Stimulated activated CD8-positive, alpha-beta memory T cell treated with anti-CD3 and anti-CD28 coated beads, Interleukin-4, amount 100 ng/mL, for 1 hour (primary cell): ENCODE data around the gene MOSPD3.
"Not testable (repeated sequence)": the region's sequence is repeated elsewhere in the genome, so short reads cannot be mapped to it uniquely, and the experiment has no call there.

Experiments used
- DNase-seq, 2 donors: peaks; one replicate each; pipeline ENCODE4 v3.0.0-alpha.2; 2020; ENCODE audit warnings: low read depth in 2 of 2, low spot score in 1 of 2

Gene MOSPD3, protein sequence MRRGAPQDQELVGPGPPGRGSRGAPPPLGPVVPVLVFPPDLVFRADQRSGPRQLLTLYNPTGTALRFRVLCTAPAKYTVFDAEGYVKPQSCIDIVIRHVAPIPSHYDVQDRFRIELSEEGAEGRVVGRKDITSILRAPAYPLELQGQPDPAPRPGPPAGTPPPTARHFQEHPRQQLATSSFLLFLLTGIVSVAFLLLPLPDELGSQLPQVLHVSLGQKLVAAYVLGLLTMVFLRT

DNA sequence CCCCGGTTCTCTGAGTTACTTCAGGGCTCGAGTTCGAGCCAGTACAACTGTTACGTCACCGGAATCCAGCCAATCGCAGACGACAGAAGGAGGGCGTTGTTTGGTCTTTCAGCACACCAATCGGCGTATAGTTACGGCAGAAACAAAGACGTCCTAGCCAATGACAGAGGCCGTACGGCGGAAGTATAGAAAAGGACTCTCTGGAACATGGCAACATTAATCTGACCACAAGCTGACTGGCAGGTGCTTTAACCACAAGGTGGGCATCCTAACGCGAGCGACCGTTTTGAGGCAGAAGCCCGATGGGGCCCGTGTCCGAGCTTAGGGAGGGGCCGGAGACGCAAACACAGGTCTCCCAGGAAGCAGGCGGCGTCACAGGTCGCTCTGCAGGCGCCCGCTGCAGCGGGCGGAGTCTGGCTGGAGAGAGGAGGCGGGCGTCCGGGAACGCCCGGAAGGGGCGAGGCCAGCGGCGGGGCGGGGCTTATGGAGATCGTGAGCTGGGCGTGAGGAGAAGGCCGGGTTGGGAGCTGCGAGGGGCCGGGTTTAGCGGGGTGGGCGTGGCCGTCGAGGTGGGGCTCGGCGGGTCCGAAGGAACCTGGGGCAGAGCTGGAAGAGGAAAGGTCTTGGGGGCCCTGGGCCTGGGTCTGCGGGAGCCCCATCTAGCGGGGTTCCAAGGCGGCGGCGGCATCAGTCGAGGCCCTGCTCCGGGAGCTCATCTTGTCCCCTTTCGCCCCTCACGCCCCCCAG is at the start of gene MOSPD3:
Gene MOSPD3 (plus strand): TSS at position 558 of the 747 bp plus-strand sequence. CDS start 252 bp downstream, outside the sequence.
- DNase-seq = peak; percentile 95 to 97

DNA sequence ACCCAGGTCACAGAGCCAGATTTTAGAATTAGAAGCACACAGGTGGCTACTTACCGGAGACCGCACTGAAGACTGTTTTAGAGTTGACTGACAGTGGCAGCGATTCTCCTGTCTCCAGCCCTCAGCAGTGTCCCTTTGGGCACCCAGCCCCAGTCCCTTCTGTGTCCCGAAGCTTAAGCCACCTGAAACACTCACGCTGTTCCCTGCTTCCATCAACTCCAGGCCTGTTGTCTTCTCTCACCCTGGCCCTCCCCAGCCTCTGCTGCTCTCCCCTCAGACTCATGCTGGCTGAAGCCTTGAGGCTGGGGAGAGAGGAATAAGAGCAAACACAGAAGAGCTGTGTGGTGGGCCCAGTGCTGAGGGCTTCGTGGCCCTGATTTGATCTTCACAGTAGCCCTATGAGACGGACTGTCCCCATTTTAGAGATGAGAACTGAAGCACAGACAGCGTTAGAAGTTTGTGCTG is 49.2 kb upstream of the MOSPD3 start:
- no peak for DNase-seq

DNA sequence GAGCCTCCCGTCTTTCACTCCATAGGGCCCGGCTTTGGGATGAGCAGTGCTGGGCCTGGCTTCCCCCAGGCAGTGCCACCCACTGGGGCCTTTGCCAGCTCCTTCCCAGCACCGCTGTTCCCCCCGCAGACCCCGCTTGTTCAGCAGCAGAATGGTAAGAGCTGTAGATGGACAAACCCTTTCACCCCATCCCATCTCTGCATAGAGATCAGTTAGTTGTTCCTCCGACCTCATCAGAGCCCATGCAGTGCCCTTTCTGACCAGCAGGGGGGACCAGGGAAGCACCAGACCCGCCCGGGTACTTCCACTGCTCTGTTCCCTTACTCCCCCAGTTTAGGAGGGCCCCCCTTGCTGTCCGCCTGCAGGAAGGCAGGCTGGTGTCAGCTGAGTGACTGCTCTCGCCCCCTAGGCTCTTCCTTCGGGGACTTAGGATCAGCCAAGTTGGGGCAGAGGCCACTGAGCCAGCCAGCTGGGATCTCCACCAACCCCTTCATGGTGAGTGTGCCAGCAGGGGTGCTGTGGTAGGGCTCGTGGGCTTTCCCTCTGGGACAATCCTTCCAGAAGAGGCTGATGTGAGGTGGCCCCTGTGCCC is 48.4 kb upstream of the MOSPD3 start:
- peak; percentile 73 to 80 for DNase-seq

- not testable (repeated sequence) for DNase-seq
Measured at GRCh38 chr7:100564405-100564804, 47.9 kb upstream of the MOSPD3 start.

DNA sequence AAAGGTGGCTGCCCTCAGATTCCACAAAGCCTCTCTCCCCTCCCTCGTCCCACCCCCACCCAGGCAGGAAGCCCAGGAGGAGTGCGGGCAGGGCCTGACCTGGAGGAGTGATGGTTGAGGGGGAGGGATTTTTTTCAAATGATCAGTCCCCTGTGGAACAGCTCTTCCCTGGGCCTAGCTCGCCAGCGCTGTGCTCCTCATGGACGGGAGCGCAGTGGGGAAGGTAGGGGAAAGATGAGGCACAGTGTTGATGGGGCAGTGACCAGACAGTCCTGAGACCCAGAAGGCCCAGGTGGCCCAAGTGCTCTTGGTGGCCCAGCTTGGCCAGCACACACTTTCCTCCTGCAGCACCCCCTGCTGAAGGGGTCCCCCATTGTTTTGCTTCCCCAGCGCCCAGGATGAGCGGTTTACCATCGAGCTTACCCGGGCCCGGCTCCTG is 47.2 kb upstream of the MOSPD3 start:
- no peak for DNase-seq

DNA sequence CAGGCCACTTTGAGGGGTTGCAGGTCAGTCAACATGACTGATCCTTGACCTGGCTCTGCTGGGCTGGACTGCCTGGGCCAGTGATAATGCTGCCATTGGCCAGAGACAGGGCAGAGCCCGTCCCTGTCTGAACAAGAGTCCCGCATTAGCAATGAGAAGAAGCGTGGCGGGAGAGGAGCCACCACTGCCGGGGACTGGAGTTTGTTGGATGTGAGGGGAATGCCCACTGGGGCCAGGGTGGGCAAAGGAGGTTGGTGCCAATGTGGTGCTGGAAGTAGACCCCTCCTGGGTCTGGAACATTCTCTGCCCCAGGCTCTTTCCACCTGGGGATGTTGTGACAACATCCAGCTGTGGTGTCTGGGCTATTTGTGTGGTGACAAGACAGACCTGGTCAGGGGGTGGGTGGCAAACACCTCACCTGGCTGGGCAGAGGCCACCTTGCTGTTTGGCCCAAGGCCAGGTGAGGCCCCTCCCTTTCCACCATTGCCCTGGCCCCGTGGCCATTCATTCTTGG is 46.3 kb upstream of the MOSPD3 start:
- DNase-seq = no peak

DNA sequence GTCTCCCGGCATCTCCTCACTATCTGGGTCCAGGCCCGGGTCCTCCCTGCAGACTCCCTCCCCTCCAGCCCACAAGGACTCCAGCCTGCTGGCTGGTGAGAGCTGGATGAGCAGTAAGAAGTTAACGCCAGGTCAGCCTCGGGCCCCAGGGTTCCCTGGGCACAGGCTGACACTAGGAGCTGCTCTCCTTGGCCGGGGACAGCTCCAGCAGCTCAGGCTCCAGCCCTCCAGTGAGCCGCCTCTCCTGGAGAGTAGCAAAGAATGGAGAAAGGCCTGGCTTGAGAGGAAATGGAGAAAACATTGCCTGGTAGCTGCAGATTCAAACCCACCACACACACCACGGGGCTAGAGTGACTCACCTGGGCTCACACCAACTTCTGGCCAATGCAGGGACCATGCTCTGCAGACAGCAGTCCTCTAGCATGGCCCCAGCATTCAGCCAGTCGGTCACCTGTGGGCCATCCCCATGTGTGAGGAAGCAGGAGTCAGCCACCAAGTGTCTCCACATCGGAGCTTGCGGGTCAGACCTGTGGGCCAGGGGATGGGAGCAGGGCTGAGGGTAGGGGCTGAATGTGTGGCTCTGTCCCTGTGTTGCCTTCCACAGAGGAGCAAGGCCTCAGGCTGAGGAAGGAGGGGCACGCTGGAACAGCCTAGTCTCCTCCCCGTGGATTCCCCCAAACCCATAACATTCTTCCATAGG is 45.2 kb upstream of the MOSPD3 start:
- no peak for DNase-seq

DNA sequence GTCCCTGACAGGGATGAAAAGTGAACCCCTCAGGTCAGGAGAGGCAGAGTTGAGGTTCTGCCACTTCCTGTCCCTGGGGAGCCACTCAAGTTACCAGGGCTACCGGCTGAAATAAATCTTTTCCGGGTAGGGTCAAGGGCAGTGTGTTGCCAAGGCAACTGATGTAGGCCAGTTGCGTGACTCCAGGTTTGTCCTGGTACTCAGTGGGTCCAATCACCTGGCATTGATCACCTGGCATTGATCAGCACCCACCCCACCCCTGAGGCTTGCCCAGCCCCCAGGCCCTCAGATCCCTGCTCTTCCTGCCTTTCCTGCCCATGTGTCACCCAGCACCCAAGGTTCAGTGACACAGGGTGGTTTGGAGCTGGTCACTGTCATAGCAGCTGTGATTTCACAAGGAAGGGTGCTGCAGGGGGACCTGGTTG is 44.6 kb upstream of the MOSPD3 start:
- DNase-seq = no peak

DNA sequence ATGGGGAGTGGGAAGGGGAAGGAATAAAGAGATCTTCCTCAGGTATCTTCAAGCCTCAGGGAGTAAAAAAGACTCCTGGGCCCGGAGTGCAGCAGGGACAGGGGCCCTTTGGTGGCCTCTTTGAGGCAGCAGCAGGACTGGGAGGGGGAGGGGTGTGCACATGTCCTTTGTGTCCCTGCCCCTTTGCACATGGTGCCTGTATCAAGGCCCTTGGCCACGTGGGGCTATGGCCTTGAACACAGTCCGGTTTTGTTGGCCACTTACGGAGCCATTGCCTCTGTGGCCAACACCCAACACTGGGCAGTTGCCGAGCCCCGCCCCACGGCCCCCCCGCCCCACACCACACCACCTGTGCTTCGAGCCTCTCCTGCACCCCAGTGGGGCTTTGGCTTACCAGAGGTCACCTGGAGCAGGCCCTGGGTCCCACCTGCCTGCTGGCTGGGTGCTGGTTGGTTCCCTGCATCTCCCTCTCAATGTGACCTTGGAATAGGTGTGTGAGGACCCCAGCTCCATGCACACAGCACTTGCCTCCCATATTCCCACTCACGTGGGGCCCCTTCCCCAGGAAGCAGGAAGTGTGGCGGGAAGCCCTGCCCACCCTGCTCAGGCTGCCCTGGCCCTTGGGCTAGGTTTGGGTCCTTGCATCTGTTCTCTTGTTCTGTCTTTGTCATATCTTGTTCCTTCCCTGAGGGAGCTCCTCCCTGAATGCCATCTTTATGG is 44.0 kb upstream of the MOSPD3 start:
- DNase-seq = no peak

GRCh38 chr7:100568896-100569844 is 43.2 kb upstream of the MOSPD3 start:
- no peak for DNase-seq

GRCh38 chr7:100570954-100571828 is 41.1 kb upstream of the MOSPD3 start:
- no peak for DNase-seq

- DNase-seq = no peak
Measured at GRCh38 chr7:100571829-100572116, 40.6 kb upstream of the MOSPD3 start.

- DNase-seq = no peak
Measured at GRCh38 chr7:100572281-100572948, 39.9 kb upstream of the MOSPD3 start.

- no peak for DNase-seq
Measured at GRCh38 chr7:100572949-100573675, 39.2 kb upstream of the MOSPD3 start.

GRCh38 chr7:100573691-100574361 is 38.5 kb upstream of the MOSPD3 start, which contains the start of gene SAP25:
TSS of gene SAP25 (minus strand) at chr7:100573900. CDS start at chr7:100573742, 158 bp downstream.
- DNase-seq = no peak

- no peak for DNase-seq
Measured at GRCh38 chr7:100574362-100575205, 37.8 kb upstream of the MOSPD3 start.
